Kidney (tissue), 14 donors: ENCODE results near the gene SESN3. TPM values are rescaled to one million over a fixed set of nuclear protein-coding genes. Genes with fewer than 3 reads are reported as not detected.

Experiments
- DNase-seq, 5 donors: peaks; one replicate each; pipeline ENCODE4 v3.0.0-alpha.2; 2013 to 2020
- FAIRE-seq: peaks from 2 replicates; lab custom pipeline; 2012; peaks lifted over from hg19 to GRCh38; lab: Jason Lieb, UNC
- H3K27ac ChIP-seq, 2 donors: one replicate each; pipeline ENCODE4 v1.7.0; 2013; ENCODE audit warnings: low read depth in 2 of 2, low read length in 2 of 2, inconsistent platforms in 1 of 2
- H3K27me3 ChIP-seq: one replicate; pipeline ENCODE4 v1.7.1; 2013; ENCODE audit warnings: low read length, inconsistent platforms; ENCODE audit not compliant: control insufficient read depth, insufficient read depth
- H3K36me3 ChIP-seq, 3 donors: one replicate each; pipeline versions ENCODE4 v1.7.0 to v1.7.1; 2013; ENCODE audit warnings: low read length in 3 of 3, control low read depth in 1 of 3, inconsistent platforms in 1 of 3; ENCODE audit not compliant: insufficient read depth in 3 of 3, control insufficient read depth in 2 of 3
- H3K4me1 ChIP-seq, 3 donors: one replicate each; pipeline versions ENCODE4 v1.7.0 to v1.7.1; 2013; ENCODE audit warnings: low read length in 3 of 3, inconsistent platforms in 1 of 3, low read depth in 1 of 3; ENCODE audit not compliant: control insufficient read depth in 2 of 3, insufficient read depth in 2 of 3
- H3K4me3 ChIP-seq, 3 donors: one replicate each; pipeline versions ENCODE4 v1.7.0 to v1.8.1; 2013; ENCODE audit warnings: low read length in 3 of 3, control low read depth in 1 of 3, inconsistent platforms in 1 of 3
- H3K9ac ChIP-seq, 3 donors: one replicate each; pipeline versions ENCODE4 v1.7.0 to v1.7.1; 2013; ENCODE audit warnings: low read length in 3 of 3, control low read depth in 1 of 3, inconsistent platforms in 1 of 3
- H3K9me3 ChIP-seq, 3 donors: one replicate each; pipeline versions ENCODE4 v1.7.0 to v1.7.1; 2013; ENCODE audit warnings: low read length in 3 of 3, control low read depth in 1 of 3, inconsistent platforms in 1 of 3; ENCODE audit not compliant: control insufficient read depth in 2 of 3, insufficient read depth in 1 of 3
- CTCF ChIP-seq: IDR thresholded peaks from 3 replicates; pipeline ENCODE4 v1.5.1; 2012; ENCODE audit warnings: mild to moderate bottlenecking, moderate library complexity, borderline replicate concordance; ENCODE audit not compliant: insufficient read depth; ENCODE audit errors: extremely low read depth
- intact Hi-C: fragments of 100-400 bp; cut with DNase I; formaldehyde crosslinking; loops from one replicate; pipeline ENCODE4 v1.11.1; 2022
- polyA plus RNA-seq: library from polyadenylated mRNA; stranded (reverse); fragments of 350-450 nt; fragmentation: Illumina TruSeq; extraction: RNeasy Lipid Tissue Mini Kit (QIAGEN cat#74804); gene quantifications from one replicate; pipeline ENCODE4 v1.2.3, GENCODE V29; 2014; ENCODE audit warnings: low read depth, low replicate concordance; ENCODE audit not compliant: insufficient read depth
- total RNA-seq: library from RNA; stranded (reverse); fragmentation: NEBNext Ultra II Directional; extraction: Animal tissue kit (Norgen Biotek cat#: 25700); gene quantifications from one replicate; pipeline ENCODE4 v1.2.1, GENCODE V29; 2021
- donor health status: control.
- donor health status: control.
- donor health status: control.
- donor health status: control.
- donor health status: control.
- donor health status: DM: yes; HTN: yes; CAD: no.
- donor health status: Normal renal cell carcinoma (clear cell type).

SESN3 gene
- total and polyA plus RNA-seq, 2 donors from 2014 or later, result 5.1 to 50.1 TPM

GRCh38 chr11:95230810-95231126 lies 234 bp downstream of the SESN3 start:
- Histone ChIP-seq H3K9me3 (no peaks in the 10 kb centered on the region), H3K4me1 (peaks cover 0 to 8% (median 7%) of the 10 kb centered on the region in 3 donors), H3K4me3 (peak overlapping the region; percentile 74 to 94 (median 90)), H3K9ac (peak overlapping the region in 2 of 3 donors; percentile 52 to 69), H3K27me3 (no peaks in the 10 kb centered on the region), H3K27ac (peak overlapping the region; percentile 61 to 67), H3K36me3 (no peaks in the 10 kb centered on the region)
- no peak for FAIRE-seq
- no peak for TF ChIP-seq CTCF
- intact Hi-C loops, result no loop called here
- DNase-seq, result no peak

- Histone ChIP-seq H3K27ac (peak overlapping the region; percentile 61 to 67), H3K4me3 (peak overlapping the region; percentile 74 to 94 (median 90)), H3K9me3 (no peaks in the 10 kb centered on the region), H3K4me1 (peaks cover 0 to 8% (median 7%) of the 10 kb centered on the region in 3 donors), H3K27me3 (no peaks in the 10 kb centered on the region), H3K9ac (peak overlapping the region; percentile 52 to 91 (median 69)), H3K36me3 (no peaks in the 10 kb centered on the region)
- intact Hi-C loops, result no loop called here
- no peak for TF ChIP-seq CTCF
- FAIRE-seq, result no peak
- DNase-seq, result peak; percentile 51 to 85 (median 72)
Measured at GRCh38 chr11:95229993-95230809, 801 bp downstream of the SESN3 start.

DNA sequence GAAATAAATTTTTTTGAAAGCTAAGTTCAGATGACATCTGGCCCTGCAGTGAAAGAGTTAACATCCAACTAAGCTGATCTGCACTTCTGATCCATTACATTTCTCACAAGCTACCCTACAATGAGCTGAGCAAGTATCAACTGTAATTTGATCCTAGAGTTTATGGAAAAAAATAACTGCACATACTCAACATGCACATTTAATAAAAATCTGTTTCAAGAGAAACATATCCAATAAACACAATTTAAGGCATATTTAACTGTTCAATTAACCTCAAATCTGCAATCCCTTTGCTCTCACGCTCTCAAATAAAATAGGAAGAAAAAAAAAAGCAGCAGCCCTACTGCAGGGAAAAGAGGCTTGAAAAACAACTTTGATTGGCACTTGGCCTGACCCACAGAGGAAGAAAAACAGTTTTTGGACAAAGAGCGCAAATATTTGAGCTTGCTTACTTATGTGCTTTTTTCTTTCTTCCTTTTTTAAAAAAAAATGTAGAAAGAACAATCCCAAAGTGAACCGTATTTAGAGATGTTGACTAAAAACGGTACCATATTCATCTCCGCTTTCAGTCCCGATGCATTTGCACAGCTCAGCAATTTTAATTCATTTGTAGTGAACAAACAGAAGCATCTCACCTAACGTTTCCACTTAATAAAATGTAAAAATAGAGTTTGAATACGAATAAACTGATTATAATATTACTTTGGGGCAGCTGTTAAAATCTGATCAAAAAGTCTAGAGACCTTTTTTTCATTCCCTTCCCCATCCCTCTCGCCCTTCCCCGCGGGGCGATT lies 1.6 kb downstream of the SESN3 start:
- Histone ChIP-seq H3K27ac (peak overlapping the region in 1 of 2 donors; percentile 67), H3K9ac (peak overlapping the region; percentile 52 to 91 (median 69)), H3K4me3 (peak overlapping the region; percentile 74 to 94 (median 90)), H3K9me3 (no peaks in the 10 kb centered on the region), H3K4me1 (peaks cover 0 to 8% (median 7%) of the 10 kb centered on the region in 3 donors), H3K36me3 (no peaks in the 10 kb centered on the region), H3K27me3 (no peaks in the 10 kb centered on the region)
- no peak for TF ChIP-seq CTCF
- no peak for FAIRE-seq
- peak in 2 of 5 donors; percentile 80 to 88 for DNase-seq
- intact Hi-C loops, result no loop called here
